Vagina (tissue), 2 donors: ENCODE measurements around the gene KLHDC2.

Source experiments
- CTCF ChIP-seq, 3 experiments: fragments of 450-650 bp in 2 of 3; fragments of 200-600 bp in 1 of 3; sonication (generic) in 1 of 3; IDR thresholded peaks; one replicate each; pipeline ENCODE4 v1.5.1; 2017 to 2019; ENCODE audit warnings: antibody characterized with exemption in 3 of 3, mild to moderate bottlenecking in 2 of 3, moderate library complexity in 2 of 3
- POLR2AphosphoS5 ChIP-seq, 2 donors: sonication (generic); formaldehyde crosslinking; IDR thresholded peaks; one replicate each; pipeline ENCODE4 v1.9.0; 2017; ENCODE audit warnings: antibody characterized with exemption in 2 of 2, mild to moderate bottlenecking in 2 of 2, low read depth in 1 of 2; ENCODE audit not compliant: insufficient read depth in 1 of 2

- TF ChIP-seq POLR2AphosphoS5 (IDR thresholded peaks at IDR 0.05; ENCODE audit: insufficient read depth in 1 of 2, low read depth in 1 of 2) (no peak), CTCF (IDR thresholded peaks at IDR 0.05) (no peak)
Observed at GRCh38 chr14:49783394-49784014, 15.6 kb downstream of the KLHDC2 start.
